GM19193 (cell line): ENCODE results near the gene TTLL11.

ENCODE experiments used
- POLR2A ChIP-seq: IDR thresholded peaks from 4 replicates; pipeline ENCODE4 v1.6.1; 2011; ENCODE audit not compliant: insufficient read depth, insufficient read length; ENCODE audit errors: extremely low read depth

The TTLL11 gene

GRCh38 chr9:121822093-121823085 is 270.7 kb downstream of the TTLL11 start:
- no peak for TF ChIP-seq POLR2A

GRCh38 chr9:121821326-121821725 is 271.8 kb downstream of the TTLL11 start:
- TF ChIP-seq POLR2A: no peak

GRCh38 chr9:121820286-121821005 is 272.7 kb downstream of the TTLL11 start:
- TF ChIP-seq POLR2A: no peak

- no peak for TF ChIP-seq POLR2A
Measured at GRCh38 chr9:121819428-121820231, 273.5 kb downstream of the TTLL11 start.

GRCh38 chr9:121818841-121819427 is 274.2 kb downstream of the TTLL11 start:
- TF ChIP-seq POLR2A: no peak

GRCh38 chr9:121818016-121818661 is 275.0 kb downstream of the TTLL11 start:
- no peak for TF ChIP-seq POLR2A

- no peak for TF ChIP-seq POLR2A
Measured at GRCh38 chr9:121817476-121817875, 275.6 kb downstream of the TTLL11 start.

- no peak for TF ChIP-seq POLR2A
Measured at GRCh38 chr9:121816845-121817450, 276.2 kb downstream of the TTLL11 start.

- no peak for TF ChIP-seq POLR2A
Measured at GRCh38 chr9:121816449-121816817, 276.7 kb downstream of the TTLL11 start.

GRCh38 chr9:121815546-121816448 is 277.3 kb downstream of the TTLL11 start:
- TF ChIP-seq POLR2A: no peak

GRCh38 chr9:121815084-121815483 is 278.0 kb downstream of the TTLL11 start:
- TF ChIP-seq POLR2A: no peak

- TF ChIP-seq POLR2A: no peak
Measured at GRCh38 chr9:121814594-121814993, 278.5 kb downstream of the TTLL11 start.
